Activated B cell treated with CpG ODN at 0.5 μM for 24 hours (primary cell): ENCODE measurements around the gene OSBPL8. TPM values are rescaled to one million over a fixed set of nuclear protein-coding genes. Genes with fewer than 3 reads are reported as not detected.
"Not testable (repeated sequence)": the region's sequence is repeated elsewhere in the genome, so short reads cannot be mapped to it uniquely, and the experiment has no call there.

Experiments
- ATAC-seq: fragments of 200-7000 bp; cut with Tn5 transposase; one replicate; pipeline ENCODE4 v1.10.0; 2021; ENCODE audit warnings: low read depth, mild to moderate bottlenecking, moderate library complexity
- CTCF ChIA-PET: fragments of 350-600 bp; sonication (Branson Sonifier 250); formaldehyde crosslinking; loops from one replicate; lab custom pipeline; 2021; ENCODE audit warnings: antibody characterized with exemption; lab: Charles Lee
- POLR2A ChIA-PET: fragments of 350-600 bp; sonication (Branson Sonifier 250); formaldehyde crosslinking; loops from one replicate; lab custom pipeline; 2021; ENCODE audit warnings: antibody characterized with exemption; lab: Charles Lee
- DNase-seq: peaks from one replicate; pipeline ENCODE4 v3.0.0; 2022
- H3K27ac Mint-ChIP-seq: one replicate; pipeline ENCODE4 v1.8.0; 2020; ENCODE audit warnings: mixed read lengths
- H3K27me3 Mint-ChIP-seq: one replicate; pipeline ENCODE4 v1.8.0; 2021; ENCODE audit warnings: mixed read lengths
- H3K36me3 Mint-ChIP-seq: one replicate; pipeline ENCODE4 v1.8.0; 2021; ENCODE audit warnings: low read depth, mixed read lengths
- H3K4me1 Mint-ChIP-seq: one replicate; pipeline ENCODE4 v1.8.0; 2021; ENCODE audit warnings: mixed read lengths
- H3K4me3 Mint-ChIP-seq: one replicate; pipeline ENCODE4 v1.8.0; 2020; ENCODE audit warnings: mild to moderate bottlenecking, mixed read lengths
- H3K9me3 Mint-ChIP-seq: one replicate; pipeline ENCODE4 v1.8.0; 2020; ENCODE audit warnings: mixed read lengths
- intact Hi-C: fragments of 100-400 bp; cut with micrococcal nuclease; formaldehyde crosslinking; loops from one replicate; pipeline ENCODE4 v1.15.1; 2024
- total RNA-seq: library from RNA; stranded (reverse); gene quantifications from 2 replicates; pipeline ENCODE4 v1.2.3, GENCODE V29; 2022
- TF ChIP-seq, protein P1 (sequence below): fragments of 200-600 bp; IDR thresholded peaks from one replicate; pipeline ENCODE4 v1.8.0; 2022; ENCODE audit warnings: antibody characterized with exemption, mild to moderate bottlenecking

OSBPL8 gene
- total RNA-seq, 1 donor from 2014 or later: 79.6 TPM

DNA sequence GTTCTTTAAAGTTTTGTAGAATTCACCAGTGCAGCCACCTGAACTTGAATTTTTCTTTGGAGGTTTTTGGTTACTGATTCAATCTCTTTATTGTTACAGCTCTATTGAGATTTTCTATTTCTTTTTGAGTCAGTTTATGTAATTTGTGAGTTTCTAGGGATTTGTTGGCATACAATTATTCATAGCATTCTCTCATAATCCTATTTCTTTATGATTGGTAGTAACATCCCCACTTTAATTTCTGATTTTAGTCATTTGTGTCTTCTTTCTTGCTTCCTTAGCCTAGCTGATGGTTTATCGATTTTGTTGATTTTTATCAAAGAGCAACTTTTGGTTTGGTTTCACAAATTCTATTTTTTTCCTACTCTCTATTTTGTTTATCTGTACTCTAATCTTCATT is 193.4 kb downstream of the OSBPL8 start:
- ATAC-seq (no peak), DNase-seq (no peak)
- TF ChIP-seq, protein P1, sequence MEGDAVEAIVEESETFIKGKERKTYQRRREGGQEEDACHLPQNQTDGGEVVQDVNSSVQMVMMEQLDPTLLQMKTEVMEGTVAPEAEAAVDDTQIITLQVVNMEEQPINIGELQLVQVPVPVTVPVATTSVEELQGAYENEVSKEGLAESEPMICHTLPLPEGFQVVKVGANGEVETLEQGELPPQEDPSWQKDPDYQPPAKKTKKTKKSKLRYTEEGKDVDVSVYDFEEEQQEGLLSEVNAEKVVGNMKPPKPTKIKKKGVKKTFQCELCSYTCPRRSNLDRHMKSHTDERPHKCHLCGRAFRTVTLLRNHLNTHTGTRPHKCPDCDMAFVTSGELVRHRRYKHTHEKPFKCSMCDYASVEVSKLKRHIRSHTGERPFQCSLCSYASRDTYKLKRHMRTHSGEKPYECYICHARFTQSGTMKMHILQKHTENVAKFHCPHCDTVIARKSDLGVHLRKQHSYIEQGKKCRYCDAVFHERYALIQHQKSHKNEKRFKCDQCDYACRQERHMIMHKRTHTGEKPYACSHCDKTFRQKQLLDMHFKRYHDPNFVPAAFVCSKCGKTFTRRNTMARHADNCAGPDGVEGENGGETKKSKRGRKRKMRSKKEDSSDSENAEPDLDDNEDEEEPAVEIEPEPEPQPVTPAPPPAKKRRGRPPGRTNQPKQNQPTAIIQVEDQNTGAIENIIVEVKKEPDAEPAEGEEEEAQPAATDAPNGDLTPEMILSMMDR: no peak
- Mint-ChIP-seq H3K4me3 (no peak overlapping the region), H3K36me3 (peaks cover 88% of the 10 kb centered on the region), H3K4me1 (no peaks in the 10 kb centered on the region), H3K9me3 (peaks cover 2% of the 10 kb centered on the region), H3K27ac (no peak overlapping the region), H3K27me3 (no peaks in the 10 kb centered on the region)
- intact Hi-C loops: no loop called here
- CTCF ChIA-PET: no interaction called here
- POLR2A ChIA-PET: no interaction called here

- DNase-seq, intact Hi-C loops, POLR2A ChIA-PET, CTCF ChIA-PET, H3K4me1 Mint-ChIP-seq, ATAC-seq, H3K27ac Mint-ChIP-seq, H3K27me3 Mint-ChIP-seq, H3K4me3 Mint-ChIP-seq, H3K9me3 Mint-ChIP-seq: not testable (repeated sequence)
- peaks cover 81% of the 10 kb centered on the region for H3K36me3 Mint-ChIP-seq
Observed at GRCh38 chr12:76364131-76364530, 195.4 kb downstream of the OSBPL8 start.

DNA sequence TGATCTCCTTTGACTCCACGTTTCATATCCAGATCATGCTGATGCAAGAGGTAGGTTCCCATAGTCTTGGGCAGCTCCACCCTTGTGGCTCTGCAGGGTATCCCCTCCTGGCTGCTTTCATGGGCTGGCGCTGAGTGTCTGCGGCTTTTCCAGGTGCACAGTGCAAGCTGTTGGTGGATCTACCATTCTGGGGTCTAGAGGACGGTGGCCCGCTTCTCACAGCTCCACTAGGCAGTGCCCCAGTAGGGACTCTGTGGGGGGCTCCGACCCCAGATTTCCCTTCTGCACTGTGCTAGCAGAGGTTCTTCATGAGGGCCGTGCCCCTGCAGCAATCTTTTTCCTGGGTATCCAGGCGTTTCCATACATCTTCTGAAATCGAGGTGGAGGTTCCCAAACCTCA is 199.3 kb downstream of the OSBPL8 start:
- ATAC-seq (no peak), DNase-seq (no peak)
- Mint-ChIP-seq H3K9me3 (no peaks in the 10 kb centered on the region), H3K36me3 (peaks cover 79% of the 10 kb centered on the region), H3K4me3 (no peak overlapping the region), H3K27ac (no peak overlapping the region), H3K4me1 (no peaks in the 10 kb centered on the region), H3K27me3 (no peaks in the 10 kb centered on the region)
- TF ChIP-seq, protein P1: no peak
- ChIA-PET POLR2A (no interaction called here), CTCF (no interaction called here)
- intact Hi-C loops: no loop called here

DNA sequence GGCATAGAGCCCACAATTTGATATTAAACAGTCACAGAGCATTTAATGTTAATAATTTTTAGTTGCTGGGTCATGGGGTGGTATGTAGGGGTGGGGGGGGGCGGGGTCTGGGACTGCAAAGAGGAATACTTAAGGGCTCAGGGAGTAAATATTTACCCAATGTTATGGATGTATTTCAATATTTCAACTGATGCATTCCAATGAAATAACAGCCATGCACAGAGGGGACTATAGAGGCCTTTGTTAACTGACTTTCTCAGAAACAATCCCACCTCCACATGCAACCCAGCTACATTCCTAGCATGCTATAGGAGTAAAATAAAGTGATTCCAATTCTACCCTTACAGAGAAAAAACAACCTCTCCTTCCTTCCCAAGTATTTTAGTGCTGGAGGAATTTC is 203.5 kb downstream of the OSBPL8 start:
- Mint-ChIP-seq H3K27me3 (no peaks in the 10 kb centered on the region), H3K4me3 (no peak overlapping the region), H3K36me3 (peaks cover 48% of the 10 kb centered on the region), H3K27ac (no peak overlapping the region), H3K9me3 (no peaks in the 10 kb centered on the region), H3K4me1 (no peaks in the 10 kb centered on the region)
- TF ChIP-seq, protein P1: no peak
- DNase-seq (no peak), ATAC-seq (no peak)
- intact Hi-C loops: no loop called here
- CTCF ChIA-PET: no interaction called here
- POLR2A ChIA-PET: interaction anchor here (1.5 kb wide), 1 partner anchor 8 kb away, joined by 4 read pairs; the partner anchor contains the start of gene BBS10

DNA sequence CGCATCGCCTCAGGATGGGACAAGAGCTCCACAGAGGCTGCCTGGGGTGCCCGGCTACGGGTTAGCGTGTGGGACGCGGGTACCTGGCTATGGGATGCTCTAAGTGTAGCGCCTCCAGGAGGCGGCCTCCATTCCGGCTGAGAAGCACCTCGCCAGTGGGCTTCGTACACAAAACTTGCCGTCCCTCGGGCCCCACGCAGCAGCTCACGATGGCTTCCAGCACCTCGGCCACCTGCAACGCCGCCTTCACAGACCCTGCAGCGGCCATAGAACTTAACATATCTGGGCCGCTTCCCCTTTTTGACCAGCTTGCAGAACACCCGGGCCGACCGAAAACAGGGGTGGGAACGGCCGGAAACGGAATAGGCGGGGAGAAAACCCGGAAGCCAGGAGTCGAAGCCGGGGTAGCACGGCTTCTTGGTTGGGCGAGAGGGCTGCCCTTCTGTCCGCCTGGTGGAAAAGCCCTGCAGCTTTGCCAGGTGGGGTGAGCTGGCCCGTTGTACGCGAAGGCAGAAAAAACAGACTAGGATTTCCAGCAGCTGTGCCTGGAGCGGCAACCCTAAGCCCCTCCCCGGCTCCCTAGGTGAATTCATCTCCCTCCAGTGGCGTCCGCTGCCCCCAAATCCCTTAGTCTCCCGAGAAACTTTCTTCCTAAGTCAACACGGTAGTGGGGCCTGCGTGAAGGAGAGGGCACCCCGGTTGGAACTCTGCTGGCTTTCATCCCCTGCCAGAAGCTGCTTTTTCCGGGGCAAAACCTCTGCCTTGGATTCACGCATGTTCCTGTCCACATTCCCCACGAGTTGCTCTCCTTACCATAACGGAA is 211.3 kb downstream of the OSBPL8 start, which contains the start of gene BBS10:
Gene BBS10 (minus strand): TSS at position 337 of the 823 bp plus-strand sequence. CDS start 57 bp downstream, at position 280.
- Mint-ChIP-seq H3K27me3 (no peaks in the 10 kb centered on the region), H3K4me1 (peaks cover 35% of the 10 kb centered on the region), H3K4me3 (peak within 1 kb of the TSS; percentile 95), H3K36me3 (peaks cover 17% of the 10 kb centered on the region), H3K9me3 (no peaks in the 10 kb centered on the region), H3K27ac (peak within 1 kb of the TSS; percentile 93)
- peak; percentile 81 for DNase-seq
- ATAC-seq: peak; percentile 98
- POLR2A ChIA-PET: interaction anchor here (0.6 to 2.3 kb wide), 22 partner anchors 9 to 957 kb away, joined by 3 to 26 read pairs (median 4); partner anchors contain the start of genes GLIPR1, GLIPR1L2, KRR1 and NAP1L1
- TF ChIP-seq, protein P1: no peak
- CTCF ChIA-PET: interaction anchor here (0.9 to 3.3 kb wide), 6 partner anchors 190 to 837 kb away, joined by 3 to 15 read pairs (median 4); partner anchors contain the start of genes KRR1 and NAP1L1
- intact Hi-C loops: loop anchor here (1.0 to 10.0 kb wide), 10 partner anchors 176 to 1016 kb away; partner anchors contain the start of genes CAPS2, E2F7, GLIPR1 and GLIPR1L1
